NK-92 (cell line): ENCODE measurements around the gene CYP1B1.

Source experiments
- DNase-seq: peaks from one replicate; lab custom pipeline; 2025; ENCODE audit not compliant: unreplicated experiment; lab: John Stamatoyannopoulos, UW

The CYP1B1 gene

DNA sequence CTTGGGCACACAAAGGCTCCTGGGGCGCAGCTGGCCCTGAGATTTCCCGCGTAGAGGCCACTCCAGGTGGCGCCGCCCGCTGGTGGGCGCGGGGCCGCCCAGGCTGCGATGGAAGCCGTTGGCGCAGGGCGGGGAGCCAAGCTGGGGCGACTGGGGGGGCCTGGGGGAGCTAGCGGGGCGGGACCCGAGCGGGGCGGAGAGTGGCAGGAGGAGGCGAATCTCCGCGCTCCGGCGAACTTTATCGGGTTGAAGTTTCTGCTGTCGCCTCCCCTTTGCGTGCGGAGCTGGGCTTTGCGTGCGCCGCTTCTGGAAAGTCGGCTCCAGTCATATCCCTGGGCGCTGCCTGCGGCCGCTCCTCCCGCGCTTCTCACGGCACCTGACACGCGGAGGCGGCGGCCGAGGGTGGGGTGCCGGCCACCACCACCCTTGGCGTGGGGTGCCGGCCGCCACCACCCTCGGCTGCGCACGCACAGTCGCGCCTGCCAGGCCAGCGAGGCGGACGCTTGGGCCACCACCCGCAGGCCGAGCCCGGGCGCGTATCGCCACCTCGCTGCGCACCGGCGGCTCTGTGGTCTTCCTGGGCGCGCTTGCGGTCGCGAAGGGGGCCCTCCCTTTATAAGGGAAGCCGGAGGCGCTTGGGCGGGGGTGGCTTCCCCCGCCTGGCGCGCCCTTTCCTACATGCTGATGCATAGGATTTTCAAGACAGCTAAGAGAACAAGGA lies 919 bp upstream of the CYP1B1 start:
- DNase-seq, result no peak

DNA sequence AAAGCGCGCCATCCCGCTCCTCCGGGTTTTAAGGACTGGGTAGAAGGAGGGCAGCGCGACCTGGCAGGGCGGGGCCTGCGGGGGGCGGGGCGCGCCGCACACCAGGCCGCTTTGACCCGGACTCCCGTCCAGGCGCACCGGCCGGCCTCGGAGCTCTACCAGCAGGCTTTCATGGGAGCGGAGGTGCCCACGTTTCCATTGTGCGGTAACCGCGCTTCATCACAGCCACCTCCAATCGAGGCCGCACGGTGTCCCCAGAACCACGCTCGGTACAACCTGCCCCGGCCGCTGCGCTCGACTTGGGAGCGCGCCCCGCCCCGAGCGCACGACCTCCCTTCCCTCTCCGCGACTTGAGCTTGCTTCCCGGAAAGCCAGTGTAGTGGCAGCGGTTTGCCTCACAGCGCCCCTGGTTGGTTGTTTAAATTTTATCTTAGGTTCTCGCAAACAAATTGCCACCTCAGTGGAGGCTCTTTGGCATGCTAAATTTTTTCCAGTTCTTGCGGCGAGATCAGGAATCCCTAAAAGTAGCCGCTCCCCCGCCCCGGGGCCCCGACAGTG lies 280 bp upstream of the CYP1B1 start:
- DNase-seq, result no peak

DNA sequence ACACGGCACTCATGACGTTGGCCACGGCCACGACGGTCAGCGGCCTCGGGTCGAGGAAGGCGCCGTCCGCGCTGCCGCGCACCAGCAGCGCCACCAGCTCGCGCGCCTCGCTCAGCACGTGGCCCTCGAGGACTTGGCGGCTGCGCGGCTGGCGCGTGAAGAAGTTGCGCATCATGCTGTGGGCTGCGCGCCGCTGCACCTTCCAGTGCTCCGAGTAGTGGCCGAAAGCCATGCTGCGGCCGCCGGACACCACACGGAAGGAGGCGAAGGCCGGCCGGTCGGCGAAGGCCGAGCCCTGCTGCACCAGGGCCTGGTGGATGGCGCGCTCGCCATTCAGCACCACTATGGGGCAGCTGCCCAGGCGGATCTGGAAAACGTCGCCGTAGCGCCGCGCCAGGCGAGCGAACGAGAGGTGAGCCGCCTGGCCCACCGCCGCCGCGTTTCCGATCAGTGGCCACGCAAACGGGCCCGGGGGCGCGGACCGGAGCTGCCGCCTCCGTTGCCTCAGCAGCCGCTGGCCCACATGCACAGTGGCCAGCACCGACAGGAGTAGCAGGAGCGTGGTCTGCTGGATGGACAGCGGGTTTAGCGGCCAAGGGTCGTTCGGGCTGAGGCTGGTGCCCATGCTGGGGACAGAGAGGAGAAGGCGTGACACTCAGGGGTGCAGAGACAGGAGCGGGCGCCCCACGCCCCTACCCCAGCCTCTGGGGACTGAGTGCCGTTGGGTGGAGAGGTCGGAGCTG lies 1.0 kb downstream of the CYP1B1 start:
- DNase-seq, result no peak

DNA sequence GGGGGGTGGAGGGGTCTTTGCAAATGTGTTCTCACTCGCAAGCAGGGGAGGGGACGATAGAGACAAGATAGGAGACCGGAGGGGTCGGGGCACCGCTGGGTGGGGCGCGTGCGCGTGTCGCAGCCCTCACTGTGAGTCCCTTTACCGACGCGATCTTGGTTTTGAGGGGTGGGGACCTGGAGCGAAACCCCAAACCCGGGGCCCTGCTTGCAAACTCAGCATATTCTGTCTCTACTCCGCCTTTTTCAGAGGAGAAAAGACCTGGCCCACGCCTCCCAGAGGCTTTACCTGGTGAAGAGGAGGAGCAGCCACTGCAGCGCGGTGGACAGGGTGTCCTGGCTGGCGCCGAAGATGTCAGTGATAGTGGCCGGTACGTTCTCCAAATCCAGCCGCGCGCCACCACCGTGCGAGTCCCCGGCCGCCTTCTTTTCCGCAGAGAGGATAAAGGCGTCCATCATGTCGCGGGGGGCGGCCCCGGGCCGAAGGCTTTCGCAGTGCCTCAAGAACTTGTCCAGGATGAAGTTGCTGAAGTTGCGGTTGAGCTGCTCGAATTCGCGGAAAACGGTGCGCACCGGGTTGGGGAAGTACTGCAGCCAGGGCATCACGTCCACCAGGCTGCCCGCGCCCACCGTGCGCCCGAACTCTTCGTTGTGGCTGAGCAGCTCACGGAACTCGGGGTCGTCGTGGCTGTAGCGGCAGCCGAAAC lies 1.7 kb downstream of the CYP1B1 start:
- no peak for DNase-seq

DNA sequence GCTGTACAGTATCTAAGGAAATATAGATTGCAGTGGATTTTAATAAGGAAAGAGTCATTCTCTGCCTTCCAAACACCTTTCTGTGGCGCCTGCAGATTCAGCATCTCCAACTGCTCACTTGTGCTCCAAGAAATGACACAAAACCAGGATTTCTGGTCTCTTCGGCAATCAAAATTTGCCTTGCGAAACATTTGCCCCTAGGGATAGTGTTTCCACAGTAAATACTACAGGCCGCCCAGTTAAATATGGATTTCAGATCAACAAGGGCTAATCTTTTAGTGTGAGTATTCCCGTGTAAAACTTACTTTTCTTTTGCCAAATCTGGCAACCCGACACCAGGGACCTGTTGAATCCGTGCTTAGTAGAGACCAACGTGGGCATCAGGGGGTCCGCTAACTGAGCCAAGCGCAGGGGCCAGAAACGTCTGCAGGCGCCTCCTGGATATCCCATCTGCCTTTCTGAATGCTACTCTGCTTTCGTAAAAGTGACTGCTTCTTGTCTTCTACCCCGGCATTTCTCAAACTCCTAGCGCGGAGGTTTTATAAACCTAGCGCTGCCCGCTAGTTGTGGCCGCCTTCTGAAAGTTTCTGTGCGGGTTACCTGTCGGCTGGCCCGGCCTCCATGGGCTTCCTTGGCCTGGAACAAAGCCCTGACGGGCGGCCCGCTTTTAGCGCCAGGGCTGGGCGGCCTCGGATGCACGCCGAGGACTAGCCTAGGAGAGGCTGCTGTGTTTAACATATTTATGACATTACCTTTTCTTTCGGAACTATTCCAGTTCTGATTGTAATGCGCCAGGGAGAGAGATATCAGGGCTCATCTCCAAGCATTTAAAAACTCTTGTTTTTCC lies 2.5 kb downstream of the CYP1B1 start:
- no peak for DNase-seq

DNA sequence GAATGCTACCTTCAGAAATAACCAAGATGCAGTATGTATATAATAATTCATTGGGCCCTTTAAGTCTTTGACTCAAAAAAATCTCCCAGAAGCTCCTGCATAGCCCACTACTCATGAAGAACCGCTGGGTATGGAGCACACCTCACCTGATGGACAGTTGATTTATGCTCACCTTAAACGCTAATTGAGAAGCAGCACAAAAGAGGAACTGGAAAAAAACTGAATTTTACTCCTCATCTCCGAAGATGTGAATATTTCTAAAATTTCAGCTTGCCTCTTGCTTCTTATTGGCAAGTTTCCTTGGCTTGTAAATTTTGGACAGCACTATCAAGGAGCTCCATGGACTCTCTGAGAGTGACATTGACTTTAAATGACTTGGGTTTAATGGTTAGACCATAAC lies 5.5 kb downstream of the CYP1B1 start:
- DNase-seq, result no peak

DNA sequence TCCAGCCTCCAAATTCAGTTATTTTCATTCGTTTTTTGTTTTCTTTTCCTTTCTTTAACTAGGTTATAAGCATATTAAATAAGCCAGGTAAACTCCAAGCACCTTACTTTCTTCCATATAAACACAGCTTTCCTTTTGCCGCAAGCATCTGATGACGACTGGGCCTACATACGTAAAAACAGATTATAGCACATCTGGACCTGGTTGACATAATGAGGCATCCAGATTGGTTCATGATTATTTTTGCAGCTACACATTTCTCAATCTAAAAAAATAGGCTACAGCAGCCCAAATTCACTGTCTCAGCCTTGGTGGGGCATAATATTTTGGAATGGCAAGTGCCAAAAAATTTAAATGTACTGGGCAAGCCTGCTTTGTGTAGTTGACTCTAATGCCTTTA lies 7.7 kb downstream of the CYP1B1 start:
- no peak for DNase-seq

DNA sequence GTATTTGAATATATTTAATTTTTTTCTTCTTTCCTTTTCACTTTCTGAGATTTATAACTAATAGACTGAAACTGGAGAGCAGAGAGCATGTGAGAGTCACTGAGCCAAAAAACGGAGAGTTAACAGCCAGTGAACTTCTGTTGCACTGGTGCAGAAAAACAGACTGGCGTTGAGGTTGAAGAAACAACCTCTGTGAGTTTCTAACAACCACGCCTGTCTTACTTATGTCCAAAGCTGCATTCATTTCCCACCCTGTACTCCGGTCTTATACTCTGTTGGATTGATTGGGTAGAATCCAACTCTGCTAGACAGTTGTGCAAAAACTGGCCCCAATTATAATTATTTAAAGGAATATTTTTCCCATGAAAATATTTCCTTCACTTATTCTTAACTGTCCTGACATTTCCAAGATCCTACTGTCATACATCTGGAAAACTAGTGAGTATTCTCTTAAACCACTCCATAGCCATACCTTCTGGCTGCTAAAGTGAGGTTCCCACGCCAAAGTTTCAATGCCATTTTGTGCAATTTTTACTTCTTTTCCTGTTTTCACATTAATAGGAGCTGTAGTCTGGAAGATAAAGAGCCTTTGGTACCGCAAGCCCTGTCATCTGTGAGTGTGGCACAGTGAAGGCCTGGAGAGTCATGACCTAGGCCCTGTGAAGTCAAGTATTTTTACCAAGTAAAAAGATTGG lies 9.4 kb downstream of the CYP1B1 start:
- no peak for DNase-seq

DNA sequence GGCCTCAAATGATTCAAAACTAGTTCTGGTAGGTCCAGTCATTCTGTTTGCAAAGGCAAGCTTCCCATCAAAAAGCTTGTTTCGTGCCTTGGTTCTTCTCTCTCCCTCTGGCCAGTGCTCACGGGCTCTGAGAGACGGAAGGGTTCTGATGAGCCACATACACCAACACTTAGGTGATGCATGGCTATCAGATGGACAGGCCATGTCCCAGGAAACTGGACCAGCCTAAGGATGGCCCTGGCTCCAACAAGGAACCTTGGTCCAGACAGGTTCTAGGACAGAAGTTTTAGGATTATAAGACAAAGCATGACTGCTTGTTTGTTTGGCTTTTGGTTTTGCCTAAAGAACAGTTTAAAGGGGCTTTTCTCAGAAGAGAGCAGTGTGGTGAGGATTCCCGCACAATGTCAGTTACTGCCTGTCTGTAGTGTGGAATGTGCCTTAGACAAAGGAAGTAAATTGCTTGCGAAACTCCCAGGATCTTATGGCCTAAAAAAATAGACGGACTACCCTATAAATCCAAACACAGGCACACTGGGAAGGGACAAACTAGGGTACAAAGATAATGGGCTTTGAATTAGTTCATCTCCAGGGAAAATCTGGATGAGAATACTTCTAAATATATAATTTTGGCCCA lies 10.3 kb downstream of the CYP1B1 start:
- DNase-seq, result no peak

DNA sequence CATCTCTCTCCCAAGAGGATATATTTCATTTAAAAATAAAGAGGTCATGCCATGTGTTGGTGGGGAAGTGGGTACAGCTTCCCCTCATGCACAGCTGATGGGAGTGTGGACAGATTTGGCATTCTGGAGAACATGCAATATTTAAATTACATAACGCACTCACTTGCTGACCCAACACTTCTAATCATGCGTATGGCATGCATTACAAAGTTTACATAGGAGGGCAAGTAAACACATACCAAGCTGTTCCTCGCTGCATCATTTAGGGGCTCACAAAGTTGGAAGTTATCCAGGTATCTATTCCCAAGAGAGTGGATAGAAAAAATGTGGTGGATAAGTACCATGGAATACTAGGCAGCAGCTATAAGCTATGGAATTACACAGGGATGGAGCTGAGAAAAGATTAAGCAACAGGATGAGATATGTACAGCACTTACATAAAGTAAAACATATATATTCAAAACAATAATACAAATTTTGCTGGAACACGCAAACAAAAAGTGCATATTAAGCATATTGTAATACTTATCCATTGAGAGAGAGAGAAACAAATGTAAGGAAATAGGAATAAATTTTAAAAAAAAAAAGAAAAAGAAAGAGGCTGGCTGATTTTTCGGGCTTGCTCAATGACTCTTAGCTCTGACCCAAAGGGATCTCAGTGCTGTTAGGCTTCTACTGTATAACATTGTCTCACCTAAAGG lies 11.0 kb downstream of the CYP1B1 start:
- no peak for DNase-seq

DNA sequence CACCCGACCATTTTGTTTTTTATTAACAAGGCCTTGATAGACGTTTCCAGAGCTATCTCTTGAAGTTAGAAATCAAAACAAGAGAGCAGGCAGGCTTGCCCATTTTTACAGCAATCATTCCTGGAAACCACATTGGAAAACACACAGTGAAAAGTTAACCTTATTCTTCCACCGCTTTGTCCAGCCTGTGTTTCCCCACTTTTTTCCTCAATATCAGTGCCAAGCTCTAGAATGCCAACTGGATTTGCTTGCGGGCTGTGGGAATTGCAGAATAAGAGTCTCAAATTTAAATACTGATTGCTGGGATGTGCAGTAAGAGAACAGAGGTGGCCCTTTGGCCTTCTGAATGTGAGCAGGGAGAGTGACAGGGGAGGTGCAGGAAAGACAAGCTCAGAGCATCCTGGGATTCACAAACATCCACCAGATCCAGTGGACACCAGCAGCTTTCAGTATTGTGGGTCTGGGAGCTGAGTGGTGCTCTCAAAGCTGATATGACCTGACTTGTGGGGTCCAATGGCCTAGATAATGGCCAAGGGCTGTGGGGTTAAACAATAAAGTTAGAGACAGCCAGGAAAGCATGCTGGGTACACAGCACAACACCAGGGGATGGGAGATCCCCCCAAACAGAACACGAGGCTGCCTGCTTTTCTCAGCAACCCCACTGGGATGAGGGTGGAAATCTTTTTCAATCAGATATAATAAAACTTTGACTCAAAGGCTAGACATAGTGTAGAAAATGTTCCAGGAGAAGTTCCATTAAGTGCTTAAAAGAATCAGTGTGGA lies 15.5 kb downstream of the CYP1B1 start:
- DNase-seq, result no peak

DNA sequence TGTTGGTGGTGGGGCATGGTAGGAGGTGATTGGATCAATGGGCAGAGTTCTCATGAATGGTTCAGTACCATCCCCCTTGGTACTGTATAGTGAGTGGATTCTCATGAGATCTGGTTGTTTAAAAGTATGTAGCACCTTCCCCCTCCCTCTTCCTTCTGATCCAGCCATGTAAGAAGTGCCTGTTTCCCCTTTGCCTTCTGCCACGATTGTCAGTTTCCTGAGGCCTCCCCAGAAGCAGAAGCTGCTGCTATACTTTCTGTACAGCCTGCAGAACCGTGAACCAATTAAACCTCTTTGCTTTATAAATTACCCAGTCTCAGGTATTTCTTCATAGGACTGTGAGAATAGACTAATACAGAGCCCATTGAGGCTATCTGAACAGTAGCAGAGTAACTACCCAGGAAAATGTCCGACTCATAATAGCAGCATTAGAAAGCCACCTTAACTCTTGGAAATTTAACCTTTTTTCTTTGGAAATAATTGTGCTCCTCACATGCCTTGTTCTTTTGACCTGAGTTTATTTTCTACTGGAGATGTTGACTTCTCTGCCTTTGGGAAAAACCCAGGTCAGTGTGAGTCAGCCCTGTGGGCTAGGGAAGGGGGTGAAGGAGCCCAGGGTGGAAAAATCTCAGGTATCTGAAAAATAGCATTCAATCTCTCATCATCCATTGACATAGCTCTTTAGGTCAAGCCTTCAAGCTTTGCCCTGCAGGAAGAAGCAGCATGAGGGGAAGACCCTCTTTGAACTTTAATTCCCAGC lies 18.1 kb downstream of the CYP1B1 start:
- DNase-seq, result no peak

DNA sequence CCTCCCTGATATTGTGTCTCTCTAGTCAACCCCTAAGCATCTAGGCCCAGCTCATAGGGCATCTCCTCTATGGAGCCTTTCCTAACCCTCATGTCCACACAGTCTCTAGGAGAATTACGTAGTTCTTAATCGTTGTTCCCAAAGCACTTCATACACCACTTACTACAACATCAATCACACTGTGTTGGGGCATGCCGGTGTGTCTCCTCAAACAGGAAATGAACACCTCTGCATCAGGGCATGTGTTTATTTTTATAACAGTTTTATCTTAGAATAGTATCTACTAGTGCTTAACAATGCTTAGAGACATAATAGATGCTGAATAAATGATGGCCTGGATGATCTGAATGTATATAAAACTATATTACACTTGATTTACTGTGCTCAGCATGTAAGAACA lies 19.7 kb downstream of the CYP1B1 start:
- DNase-seq, result no peak

DNA sequence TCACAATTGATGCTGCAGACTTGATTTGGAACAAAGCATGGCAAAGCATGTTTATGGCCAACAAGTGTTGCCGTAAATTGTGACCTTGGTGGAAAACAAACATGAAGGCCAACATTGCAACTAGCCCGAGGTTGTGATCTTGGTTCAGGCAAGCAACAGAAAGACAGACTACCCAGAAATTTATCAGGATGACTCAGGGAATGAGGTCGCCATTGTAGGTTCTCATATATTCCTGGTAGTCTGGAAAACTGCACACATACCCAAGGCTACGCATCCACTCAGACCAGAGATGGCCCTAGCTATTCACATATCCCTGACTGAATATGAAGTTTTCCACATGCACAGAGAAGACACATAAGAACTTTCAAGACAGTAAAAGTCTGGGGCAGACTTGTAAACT lies 30.1 kb downstream of the CYP1B1 start:
- no peak for DNase-seq

DNA sequence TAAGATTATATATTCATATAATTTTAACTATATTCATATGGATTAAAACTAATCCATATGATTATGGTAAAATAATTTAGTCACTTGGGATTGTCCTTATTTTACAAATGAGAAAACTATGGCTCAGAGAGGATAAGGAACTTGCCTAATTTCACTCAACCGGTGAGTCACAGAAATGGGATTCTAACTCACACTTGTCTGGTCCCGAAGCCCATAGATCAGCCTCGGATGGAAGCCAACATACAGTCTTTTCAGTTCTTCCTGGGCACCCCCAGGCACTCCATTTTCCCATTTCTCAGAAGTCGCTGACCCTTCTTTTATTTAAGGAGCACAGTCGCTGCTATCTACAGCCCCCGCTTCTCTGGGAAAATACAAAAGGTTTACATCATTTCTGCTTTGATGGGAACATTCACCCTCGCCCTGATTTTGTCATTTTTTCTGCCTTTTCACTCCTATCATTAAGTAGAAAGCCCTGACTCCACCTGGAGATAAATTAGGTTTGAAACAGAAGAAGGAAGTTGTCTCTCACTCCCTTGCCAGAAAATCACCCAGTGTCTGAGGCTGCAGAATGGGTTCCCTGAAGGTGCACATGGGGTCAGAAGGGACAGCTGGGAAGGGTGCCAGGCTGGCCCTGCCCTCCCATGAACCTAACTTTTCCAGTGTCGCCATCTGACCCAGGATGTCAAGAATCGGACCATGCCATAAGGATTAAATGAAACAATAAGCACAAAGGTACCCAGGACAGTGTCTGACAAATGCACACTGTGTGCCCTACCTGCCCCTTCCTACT lies 36.6 kb downstream of the CYP1B1 start:
- DNase-seq, result no peak

DNA sequence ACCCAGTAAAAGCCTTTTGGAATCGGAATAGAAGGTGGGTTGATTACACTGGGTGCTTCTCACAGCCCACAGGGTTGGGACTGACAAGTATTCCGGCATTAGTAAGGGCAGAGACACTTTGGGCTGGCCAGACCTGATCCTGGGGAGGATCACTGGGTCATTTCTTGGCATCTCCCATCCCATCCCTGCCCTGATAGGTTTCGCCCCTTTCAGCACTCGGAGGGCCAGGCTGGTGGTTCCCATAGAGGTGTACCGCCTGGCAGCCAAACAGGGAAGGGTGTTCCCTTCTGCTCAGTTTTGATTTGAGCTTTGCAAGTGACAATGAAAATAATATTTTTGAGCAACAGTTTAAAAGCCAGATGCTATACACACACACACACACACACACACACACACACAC lies 37.3 kb downstream of the CYP1B1 start:
- DNase-seq, result no peak
